CD4-positive, alpha-beta memory T cell (primary cell): ENCODE results near the gene ZBED3. TPM values are rescaled to one million over a fixed set of nuclear protein-coding genes. Genes with fewer than 3 reads are reported as not detected.
A peak's percentile ranks its signal among the peaks of the same experiment; 100 is the strongest.

Source experiments
- CTCF ChIA-PET: fragments of 350-600 bp; sonication (Branson Sonifier 250); formaldehyde crosslinking; loops from one replicate; lab custom pipeline; 2021; ENCODE audit warnings: inconsistent platforms; ENCODE audit not compliant: partially characterized antibody; lab: Charles Lee
- POLR2A ChIA-PET: fragments of 350-600 bp; sonication (Branson Sonifier 250); formaldehyde crosslinking; loops from one replicate; lab custom pipeline; 2021; ENCODE audit not compliant: partially characterized antibody; lab: Charles Lee
- DNase-seq, 5 donors: peaks; one replicate each; pipeline versions ENCODE4 v3.0.0 to v3.0.0-alpha.2; 2020 to 2022; ENCODE audit warnings: mixed read lengths in 1 of 5
- H3K27ac ChIP-seq: one replicate; pipeline ENCODE4 v1.7.0; 2013; ENCODE audit warnings: low read depth, low read length
- H3K27me3 ChIP-seq: 2 replicates; pipeline ENCODE4 v1.7.0; 2013; ENCODE audit warnings: mild to moderate bottlenecking, low read length, moderate library complexity; ENCODE audit not compliant: insufficient read depth
- H3K36me3 ChIP-seq: 2 replicates; pipeline ENCODE4 v1.7.0; 2013; ENCODE audit warnings: mild to moderate bottlenecking, low read length, moderate library complexity; ENCODE audit not compliant: insufficient read depth
- H3K4me1 ChIP-seq: 2 replicates; pipeline ENCODE4 v1.7.0; 2013; ENCODE audit warnings: mild to moderate bottlenecking, low read length, moderate library complexity; ENCODE audit not compliant: insufficient read depth
- H3K4me3 ChIP-seq, 2 donors: one replicate each; pipeline ENCODE4 v1.7.0; 2013; ENCODE audit warnings: low read length in 2 of 2, mild to moderate bottlenecking in 1 of 2
- H3K9me3 ChIP-seq, 2 donors: one replicate each; pipeline ENCODE4 v1.7.0; 2013; ENCODE audit warnings: low read length in 2 of 2, control low read depth in 1 of 2; ENCODE audit not compliant: control insufficient read depth in 1 of 2
- H3K27ac Mint-ChIP-seq, 7 donors: one replicate each; pipeline ENCODE4 v1.8.0; 2020 to 2021; ENCODE audit warnings: mixed read lengths in 7 of 7, mild to moderate bottlenecking in 6 of 7, inconsistent platforms in 3 of 7, moderate library complexity in 3 of 7
- H3K27me3 Mint-ChIP-seq, 2 donors: one replicate each; pipeline ENCODE4 v1.8.0; 2020 to 2021; ENCODE audit warnings: mixed read lengths in 2 of 2
- H3K36me3 Mint-ChIP-seq, 2 donors: one replicate each; pipeline ENCODE4 v1.8.0; 2020 to 2021; ENCODE audit warnings: mixed read lengths in 2 of 2, inconsistent platforms in 1 of 2, mild to moderate bottlenecking in 1 of 2
- H3K4me1 Mint-ChIP-seq, 4 donors: one replicate each; pipeline ENCODE4 v1.8.0; 2020 to 2021; ENCODE audit warnings: mixed read lengths in 4 of 4, mild to moderate bottlenecking in 1 of 4
- H3K4me3 Mint-ChIP-seq, 8 donors: one replicate each; pipeline ENCODE4 v1.8.0; 2020 to 2021; ENCODE audit warnings: mixed read lengths in 8 of 8, mild to moderate bottlenecking in 7 of 8, moderate library complexity in 6 of 8, inconsistent platforms in 3 of 8
- H3K9me3 Mint-ChIP-seq, 8 donors: one replicate each; pipeline ENCODE4 v1.8.0; 2020 to 2021; ENCODE audit warnings: mixed read lengths in 8 of 8, mild to moderate bottlenecking in 5 of 8, inconsistent platforms in 3 of 8, moderate library complexity in 1 of 8
- intact Hi-C: fragments of 100-400 bp; cut with micrococcal nuclease; formaldehyde crosslinking; loops from one replicate; pipeline ENCODE4 v1.15.1; 2023
- polyA plus RNA-seq, 2 donors: library from polyadenylated mRNA; unstranded; fragments of 300-500 nt; fragmentation: Illumina TruSeq; gene quantifications; one replicate each; pipeline ENCODE4 v1.2.3, GENCODE V29; 2021
- total RNA-seq, 2 experiments: library from RNA; stranded (reverse); gene quantifications; one replicate each; pipeline ENCODE4 v1.2.3, GENCODE V29; 2021

ZBED3 gene, protein sequence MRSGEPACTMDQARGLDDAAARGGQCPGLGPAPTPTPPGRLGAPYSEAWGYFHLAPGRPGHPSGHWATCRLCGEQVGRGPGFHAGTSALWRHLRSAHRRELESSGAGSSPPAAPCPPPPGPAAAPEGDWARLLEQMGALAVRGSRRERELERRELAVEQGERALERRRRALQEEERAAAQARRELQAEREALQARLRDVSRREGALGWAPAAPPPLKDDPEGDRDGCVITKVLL
- total RNA-seq (1 to 10 TPM in 1 of 2 experiments, under 1 TPM in 1; 0.67 to 1.4 TPM), polyA plus RNA-seq (1 to 10 TPM in 1 of 2 donors, under 1 TPM in 1; 0.15 to 1.1 TPM)

GRCh38 chr5:77086689-77087483 is at the start of gene ZBED3:
TSS of gene ZBED3 (minus strand) at chr5:77087285. CDS start at chr5:77077878, 9,407 bp downstream.
- Mint-ChIP-seq H3K27me3 (peaks cover 2 to 4% of the 10 kb centered on the region in 2 donors), H3K27ac (peak within 1 kb of the TSS in 6 of 7 donors; percentile 3 to 93 (median 87)), H3K9me3 (peaks cover 0 to 2% (median 0%) of the 10 kb centered on the region in 8 donors), H3K36me3 (peaks cover 0 to 1% of the 10 kb centered on the region in 2 donors), H3K4me1 (peaks cover 10 to 14% (median 14%) of the 10 kb centered on the region in 4 donors), H3K4me3 (peak within 1 kb of the TSS; percentile 88 to 96 (median 93))
- Histone ChIP-seq H3K27ac (no peak within 1 kb of the TSS), H3K9me3 (no peaks in the 10 kb centered on the region), H3K36me3 (no peaks in the 10 kb centered on the region), H3K4me1 (peaks cover 12% of the 10 kb centered on the region), H3K27me3 (no peaks in the 10 kb centered on the region), H3K4me3 (peak within 1 kb of the TSS; percentile 25 to 54)
- intact Hi-C loops = loop anchor here (2.0 kb wide), 1 partner anchor 404 kb away; no protein-coding TSS in a partner anchor
- DNase-seq = peak; percentile 48 to 74 (median 56)
- ChIA-PET POLR2A (interaction anchor here (3.6 kb wide), 1 partner anchor 56 kb away, joined by 13 read pairs; the partner anchor contains the start of gene AGGF1), CTCF (interaction anchor here (1.3 to 2.4 kb wide), 3 partner anchors 9 to 405 kb away, joined by 3 to 16 read pairs (median 6); partner anchors contain the start of genes AGGF1 and WDR41)

GRCh38 chr5:77133061-77133758 is 46.1 kb upstream of the ZBED3 start:
- intact Hi-C loops = no loop called here
- Mint-ChIP-seq H3K9me3 (peaks cover 0 to 1% (median 0%) of the 10 kb centered on the region in 8 donors), H3K36me3 (peaks cover 0 to 3% of the 10 kb centered on the region in 2 donors), H3K27me3 (peaks cover 0 to 11% of the 10 kb centered on the region in 2 donors), H3K4me3 (no peak overlapping the region), H3K4me1 (peaks cover 0 to 2% (median 0%) of the 10 kb centered on the region in 4 donors), H3K27ac (peak overlapping the region in 1 of 7 donors; percentile 20)
- Histone ChIP-seq H3K9me3 (no peaks in the 10 kb centered on the region), H3K4me1 (no peaks in the 10 kb centered on the region), H3K27me3 (no peaks in the 10 kb centered on the region), H3K4me3 (no peak overlapping the region), H3K27ac (no peak overlapping the region), H3K36me3 (no peaks in the 10 kb centered on the region)
- DNase-seq = no peak
- ChIA-PET POLR2A (interaction anchor here (0.9 kb wide), 1 partner anchor 9 kb away, joined by 3 read pairs; no protein-coding TSS in a partner anchor), CTCF (interaction anchor here (1.1 to 1.3 kb wide), 3 partner anchors 9 to 11 kb away, joined by 3 to 7 read pairs (median 4); no protein-coding TSS in a partner anchor)

GRCh38 chr5:77131361-77131760 is 44.3 kb upstream of the ZBED3 start:
- Mint-ChIP-seq H3K27me3 (peaks cover 0 to 11% of the 10 kb centered on the region in 2 donors), H3K9me3 (peaks cover 0 to 1% (median 0%) of the 10 kb centered on the region in 8 donors), H3K4me1 (peaks cover 0 to 2% (median 0%) of the 10 kb centered on the region in 4 donors), H3K36me3 (peaks cover 0 to 3% of the 10 kb centered on the region in 2 donors), H3K4me3 (no peak overlapping the region), H3K27ac (no peak overlapping the region)
- ChIA-PET CTCF (interaction anchor here (0.6 kb wide), 1 partner anchor 563 kb away, joined by 3 read pairs; no protein-coding TSS in a partner anchor), POLR2A (no interaction called here)
- no peak overlapping the region for H3K27ac ChIP-seq
- DNase-seq = no peak
- H3K27me3 ChIP-seq = no peaks in the 10 kb centered on the region
- H3K9me3 ChIP-seq = no peaks in the 10 kb centered on the region
- H3K4me1 ChIP-seq = no peaks in the 10 kb centered on the region
- intact Hi-C loops = no loop called here
- no peaks in the 10 kb centered on the region for H3K36me3 ChIP-seq
- no peak overlapping the region for H3K4me3 ChIP-seq

- peak in 1 of 5 donors; percentile 5 for DNase-seq
- peaks cover 0 to 3% of the 10 kb centered on the region in 2 donors for H3K36me3 Mint-ChIP-seq
Measured at GRCh38 chr5:77129391-77129990, 42.4 kb upstream of the ZBED3 start.

DNA sequence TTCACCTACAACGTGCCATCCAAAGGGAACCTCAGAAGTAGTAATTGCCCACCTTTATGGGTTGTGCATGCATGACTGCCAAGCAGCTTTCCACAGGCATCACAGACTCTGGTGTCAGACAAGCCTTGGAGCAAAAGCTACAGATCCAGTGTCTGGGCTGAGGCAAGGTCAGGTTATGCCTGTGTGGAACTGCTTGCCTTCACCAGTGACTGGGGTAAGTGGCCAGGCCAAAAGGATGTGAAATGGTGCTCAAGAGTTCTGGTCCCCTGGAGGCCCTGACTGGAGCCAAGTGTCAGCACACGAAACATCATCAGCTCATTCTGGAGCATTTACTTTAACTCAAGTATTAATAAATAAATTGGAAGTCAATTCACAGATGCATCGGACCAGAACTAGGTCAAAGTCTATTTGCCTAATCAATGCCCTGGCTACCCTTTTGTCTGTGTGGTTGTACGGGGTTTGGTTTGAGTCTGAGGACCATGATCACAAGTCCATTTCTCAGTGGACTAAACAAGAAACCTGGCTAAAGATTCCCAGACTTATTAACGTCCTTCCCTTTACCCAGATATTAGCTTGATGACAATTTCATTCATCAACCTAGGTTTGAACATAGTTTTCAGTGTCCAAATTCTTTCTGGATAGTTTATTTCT is 41.5 kb upstream of the ZBED3 start:
- Mint-ChIP-seq H3K27me3 (peaks cover 0 to 2% of the 10 kb centered on the region in 2 donors), H3K4me1 (no peaks in the 10 kb centered on the region), H3K4me3 (no peak overlapping the region), H3K9me3 (peaks cover 0 to 1% (median 0%) of the 10 kb centered on the region in 8 donors), H3K27ac (no peak overlapping the region), H3K36me3 (peaks cover 0 to 3% of the 10 kb centered on the region in 2 donors)
- intact Hi-C loops = no loop called here
- Histone ChIP-seq H3K36me3 (no peaks in the 10 kb centered on the region), H3K9me3 (no peaks in the 10 kb centered on the region), H3K27ac (no peak overlapping the region), H3K4me3 (no peak overlapping the region), H3K27me3 (no peaks in the 10 kb centered on the region), H3K4me1 (no peaks in the 10 kb centered on the region)
- no peak for DNase-seq
- POLR2A ChIA-PET = no interaction called here
- CTCF ChIA-PET = interaction anchor here (0.9 kb wide), 1 partner anchor 16 kb away, joined by 3 read pairs; no protein-coding TSS in a partner anchor

More at GRCh38 chr5:77129391-77129990, 42.4 kb upstream of the ZBED3 start:
- Histone ChIP-seq H3K36me3 (no peaks in the 10 kb centered on the region), H3K4me3 (no peak overlapping the region), H3K9me3 (no peaks in the 10 kb centered on the region), H3K27me3 (no peaks in the 10 kb centered on the region), H3K4me1 (no peaks in the 10 kb centered on the region), H3K27ac (no peak overlapping the region)
- Mint-ChIP-seq H3K9me3 (peaks cover 0 to 1% (median 0%) of the 10 kb centered on the region in 8 donors), H3K27ac (no peak overlapping the region), H3K4me3 (no peak overlapping the region), H3K27me3 (peaks cover 0 to 2% of the 10 kb centered on the region in 2 donors), H3K4me1 (no peaks in the 10 kb centered on the region)
- POLR2A ChIA-PET = no interaction called here
- CTCF ChIA-PET = interaction anchor here (1.1 kb wide), 1 partner anchor 15 kb away, joined by 3 read pairs; no protein-coding TSS in a partner anchor
- intact Hi-C loops = no loop called here

- no peak for DNase-seq
- intact Hi-C loops = no loop called here
- Mint-ChIP-seq H3K27me3 (peaks cover 0 to 9% of the 10 kb centered on the region in 2 donors), H3K4me1 (no peaks in the 10 kb centered on the region), H3K27ac (no peak overlapping the region), H3K36me3 (no peaks in the 10 kb centered on the region), H3K4me3 (no peak overlapping the region), H3K9me3 (peaks cover 0 to 2% (median 0%) of the 10 kb centered on the region in 8 donors)
- Histone ChIP-seq H3K4me1 (no peaks in the 10 kb centered on the region), H3K27me3 (no peaks in the 10 kb centered on the region), H3K27ac (no peak overlapping the region), H3K4me3 (no peak overlapping the region), H3K9me3 (no peaks in the 10 kb centered on the region), H3K36me3 (no peaks in the 10 kb centered on the region)
- POLR2A ChIA-PET = no interaction called here
- CTCF ChIA-PET = interaction anchor here (1.6 to 2.3 kb wide), 2 partner anchors 10 to 20 kb away, joined by 3 to 8 read pairs; no protein-coding TSS in a partner anchor
Measured at GRCh38 chr5:77123057-77123456, 36.0 kb upstream of the ZBED3 start.
